H1 (cell line): ENCODE measurements around the gene RAB1A.

Source experiments
- CHD2 ChIP-seq: IDR thresholded peaks from 2 replicates; pipeline ENCODE4 v1.6.1; 2012; ENCODE audit warnings: low read length, improper control_type of control experiment
- POLR2A ChIP-seq, 2 experiments: IDR thresholded peaks; 1 replicate in 1 of 2; 2 replicates in 1 of 2; pipeline ENCODE4 v1.6.1; 2011; ENCODE audit warnings: low read depth in 2 of 2, low read length in 2 of 2, mild to moderate bottlenecking in 2 of 2; ENCODE audit errors: control extremely low read depth in 1 of 2

- no peak for TF ChIP-seq POLR2A (IDR thresholded peaks at IDR 0.05; ENCODE audit: control extremely low read depth in 1 of 2, low read depth in 2 of 2, low read length in 2 of 2)
- no peak for TF ChIP-seq CHD2
These were observed 37.1 kb downstream of the RAB1A start for GRCh38 chr2:65092791-65093190.
